ENCODE results near the gene ZC3H7A. TPM values are rescaled to one million over a fixed set of nuclear protein-coding genes. Genes with fewer than 3 reads are reported as not detected.

ZC3H7A gene
- total RNA-seq, 1 experiment from 2014 or later: 45.9 TPM

GRCh38 chr16:11792410-11793241, 4.4 kb downstream of the ZC3H7A start (continued):
- TF ChIP-seq IRF1 (CRISPR knock-in tag; IDR thresholded peaks at IDR 0.05) (no peak), JAZF1 (CRISPR knock-in tag; IDR thresholded peaks at IDR 0.05) (no peak), ZNF232 (CRISPR knock-in tag; IDR thresholded peaks at IDR 0.05) (no peak), CBFB (CRISPR knock-in tag; IDR thresholded peaks at IDR 0.05; ENCODE audit: low read depth) (no peak), KAT7 (CRISPR knock-in tag; IDR thresholded peaks at IDR 0.05; ENCODE audit: borderline replicate concordance) (no peak), MXD4 (CRISPR knock-in tag; IDR thresholded peaks at IDR 0.05; ENCODE audit: borderline replicate concordance) (no peak), ZNF121 (CRISPR knock-in tag; IDR thresholded peaks at IDR 0.05) (no peak), ZSCAN18 (CRISPR knock-in tag; IDR thresholded peaks at IDR 0.05) (no peak)

GRCh38 chr16:11791144-11791828, 5.8 kb downstream of the ZC3H7A start:
- CTCF ChIA-PET: no interaction called here
- H3K36me3 Mint-ChIP-seq: peaks cover 7% of the 10 kb centered on the region; the same call in 1 of the 2 replicates

More at GRCh38 chr16:11791144-11791828, 5.8 kb downstream of the ZC3H7A start:
- no peaks in the 10 kb centered on the region for H3K27me3 Mint-ChIP-seq (ENCODE audit: low read depth)
- TF ChIP-seq GTF2I (CRISPR knock-in tag; conservative IDR thresholded peaks at IDR 0.05) (no peak), ZNF416 (CRISPR knock-in tag; IDR thresholded peaks at IDR 0.05) (no peak), CREB1 (CRISPR knock-in tag; IDR thresholded peaks at IDR 0.05) (no peak), ERG (CRISPR knock-in tag; IDR thresholded peaks at IDR 0.05) (no peak), SOX15 (CRISPR knock-in tag; IDR thresholded peaks at IDR 0.05) (no peak), E2F5 (CRISPR knock-in tag; IDR thresholded peaks at IDR 0.05) (no peak), ATF3 (CRISPR knock-in tag; conservative IDR thresholded peaks at IDR 0.05) (no peak), PRDM15 (CRISPR knock-in tag; IDR thresholded peaks at IDR 0.05) (no peak), MAX (CRISPR knock-in tag; IDR thresholded peaks at IDR 0.05) (no peak), JAZF1 (CRISPR knock-in tag; IDR thresholded peaks at IDR 0.05) (no peak), MXD4 (CRISPR knock-in tag; IDR thresholded peaks at IDR 0.05; ENCODE audit: borderline replicate concordance) (no peak), ZBTB21 (CRISPR knock-in tag; IDR thresholded peaks at IDR 0.05; ENCODE audit: borderline replicate concordance) (no peak), ZNF317 (CRISPR knock-in tag; IDR thresholded peaks at IDR 0.05; ENCODE audit: borderline replicate concordance, low read depth) (no peak), JUN (CRISPR knock-in tag; IDR thresholded peaks at IDR 0.05) (no peak), IRF1 (CRISPR knock-in tag; IDR thresholded peaks at IDR 0.05) (no peak), ZNF232 (CRISPR knock-in tag; IDR thresholded peaks at IDR 0.05) (no peak), KAT7 (CRISPR knock-in tag; IDR thresholded peaks at IDR 0.05; ENCODE audit: borderline replicate concordance) (no peak)
- peaks cover 29% of the 10 kb centered on the region for H3K4me1 Mint-ChIP-seq
- ATAC-seq (no peak), DNase-seq (ENCODE audit: low spot score) (no peak)
- POLR2A ChIA-PET: no interaction called here
- H3K4me3 Mint-ChIP-seq: no peak overlapping the region
- no peaks in the 10 kb centered on the region for H3K9me3 Mint-ChIP-seq
- H3K27ac Mint-ChIP-seq: peak overlapping the region; percentile 67
